ENCODE results near the gene CDC42BPB.

CDC42BPB gene

GRCh38 chr14:102940729-102941362 lies 116.5 kb downstream of the CDC42BPB start:
- Mint-ChIP-seq H3K9me3 (no peaks in the 10 kb centered on the region), H3K36me3 (ENCODE audit: low read depth) (no peaks in the 10 kb centered on the region), H3K4me1 (ENCODE audit: low read depth) (no peaks in the 10 kb centered on the region), H3K4me3 (no peak overlapping the region), H3K27me3 (ENCODE audit: low read depth) (no peaks in the 10 kb centered on the region), H3K27ac (no peak overlapping the region)
- no peak for DNase-seq (ENCODE audit: low spot score)

GRCh38 chr14:102939820-102940561 lies 117.4 kb downstream of the CDC42BPB start:
- Mint-ChIP-seq H3K9me3 (no peaks in the 10 kb centered on the region), H3K4me1 (ENCODE audit: low read depth) (no peaks in the 10 kb centered on the region), H3K36me3 (ENCODE audit: low read depth) (no peaks in the 10 kb centered on the region), H3K27ac (no peak overlapping the region), H3K4me3 (no peak overlapping the region), H3K27me3 (ENCODE audit: low read depth) (no peaks in the 10 kb centered on the region)
- DNase-seq (ENCODE audit: low spot score), result no peak

GRCh38 chr14:102939329-102939728 lies 118.0 kb downstream of the CDC42BPB start:
- Mint-ChIP-seq H3K4me1 (ENCODE audit: low read depth) (no peaks in the 10 kb centered on the region), H3K36me3 (ENCODE audit: low read depth) (no peaks in the 10 kb centered on the region), H3K4me3 (no peak overlapping the region), H3K27me3 (ENCODE audit: low read depth) (no peaks in the 10 kb centered on the region), H3K9me3 (no peaks in the 10 kb centered on the region), H3K27ac (no peak overlapping the region)
- DNase-seq (ENCODE audit: low spot score), result no peak

- DNase-seq (ENCODE audit: low spot score), result no peak
- Mint-ChIP-seq H3K27me3 (ENCODE audit: low read depth) (no peaks in the 10 kb centered on the region), H3K27ac (no peak overlapping the region), H3K36me3 (ENCODE audit: low read depth) (no peaks in the 10 kb centered on the region), H3K4me1 (ENCODE audit: low read depth) (no peaks in the 10 kb centered on the region), H3K4me3 (no peak overlapping the region), H3K9me3 (no peaks in the 10 kb centered on the region)
Observed at GRCh38 chr14:102938191-102938590, 119.2 kb downstream of the CDC42BPB start.

DNA sequence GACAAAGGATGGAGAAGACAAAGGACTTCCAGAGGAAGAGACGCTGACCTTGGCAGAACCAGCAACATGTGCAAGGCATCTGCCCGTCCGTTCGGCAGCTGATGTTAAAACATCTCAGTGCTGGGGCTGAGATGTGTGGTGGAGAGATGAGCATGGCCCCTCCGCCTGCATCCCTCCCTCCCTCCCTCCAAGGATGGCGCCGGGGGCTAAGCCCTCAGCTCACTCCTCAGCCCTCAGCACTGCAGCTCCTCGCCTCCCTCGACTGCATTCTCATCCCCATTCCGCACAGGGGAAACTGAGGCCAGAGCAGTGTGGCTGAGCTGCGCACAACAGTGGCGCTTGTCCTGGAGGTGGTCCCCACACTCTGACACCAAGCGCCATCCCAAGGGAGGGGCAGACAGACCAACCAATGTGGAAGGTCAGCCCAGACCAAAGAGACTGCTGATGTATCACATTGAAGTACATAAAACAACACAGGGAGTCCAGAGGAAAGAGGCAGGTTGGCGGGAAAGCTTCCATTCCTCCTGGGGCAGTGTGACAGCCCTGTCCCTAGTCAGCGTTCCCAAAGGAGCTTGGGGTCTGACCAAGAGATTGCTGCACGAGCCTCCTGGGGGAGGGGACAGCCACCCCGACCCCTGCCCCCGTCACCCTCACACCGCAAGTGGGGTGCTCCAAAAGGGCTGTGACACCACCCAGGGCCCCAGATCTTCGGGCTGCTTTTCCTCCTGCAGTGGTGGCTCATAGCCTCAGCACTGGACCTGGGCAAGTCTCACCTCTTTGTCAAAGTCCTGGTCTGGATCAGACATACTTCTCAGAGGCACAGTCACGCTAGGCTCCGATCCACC lies 119.8 kb downstream of the CDC42BPB start:
- no peak for DNase-seq (ENCODE audit: low spot score)
- no peaks in the 10 kb centered on the region for H3K9me3 Mint-ChIP-seq
- no peaks in the 10 kb centered on the region for H3K36me3 Mint-ChIP-seq (ENCODE audit: low read depth)
- H3K27ac Mint-ChIP-seq, result no peak overlapping the region
- H3K4me3 Mint-ChIP-seq, result no peak overlapping the region
- no peaks in the 10 kb centered on the region for H3K27me3 Mint-ChIP-seq (ENCODE audit: low read depth)
- no peaks in the 10 kb centered on the region for H3K4me1 Mint-ChIP-seq (ENCODE audit: low read depth)

- no peaks in the 10 kb centered on the region for H3K9me3 Mint-ChIP-seq
- H3K27ac Mint-ChIP-seq, result no peak overlapping the region
- DNase-seq (ENCODE audit: low spot score), result no peak
Observed at GRCh38 chr14:102935756-102936155, 121.6 kb downstream of the CDC42BPB start.

DNA sequence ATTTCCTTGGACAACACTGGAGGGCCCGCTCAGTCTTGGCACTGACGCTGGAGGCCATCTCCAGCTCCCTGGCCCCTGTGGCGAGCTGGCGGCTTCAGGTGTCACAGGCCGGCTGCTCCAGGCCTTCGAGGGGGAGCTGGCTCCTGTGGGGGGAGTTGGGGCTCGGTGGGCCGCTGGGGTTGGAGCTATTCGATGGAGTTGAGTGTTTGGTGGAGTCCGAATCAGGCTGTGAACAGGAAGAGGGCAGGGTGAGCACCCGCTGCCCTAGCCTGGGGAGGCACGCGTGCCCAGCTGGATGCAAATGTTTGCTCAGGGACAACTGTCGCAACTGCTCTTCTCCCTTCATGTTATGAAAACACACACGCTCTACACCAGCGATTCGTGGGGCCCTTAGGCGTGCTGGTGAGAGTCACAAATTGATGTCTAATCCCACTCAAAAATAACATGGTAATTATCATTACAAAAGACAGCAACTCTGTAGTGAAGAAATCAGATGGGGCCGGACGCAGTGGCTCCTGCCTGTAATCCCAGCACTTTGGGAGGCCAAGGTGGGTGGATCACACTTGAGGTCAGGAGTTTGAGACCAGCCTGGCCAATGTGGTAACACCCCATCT lies 123.6 kb downstream of the CDC42BPB start:
- no peak overlapping the region for H3K27ac Mint-ChIP-seq
- H3K36me3 Mint-ChIP-seq (ENCODE audit: low read depth), result no peaks in the 10 kb centered on the region
- no peak overlapping the region for H3K4me3 Mint-ChIP-seq
- H3K4me1 Mint-ChIP-seq (ENCODE audit: low read depth), result no peaks in the 10 kb centered on the region
- no peaks in the 10 kb centered on the region for H3K9me3 Mint-ChIP-seq
- H3K27me3 Mint-ChIP-seq (ENCODE audit: low read depth), result peaks cover 17% of the 10 kb centered on the region
- no peak for DNase-seq (ENCODE audit: low spot score)

More at GRCh38 chr14:102935756-102936155, 121.6 kb downstream of the CDC42BPB start:
- Mint-ChIP-seq H3K27me3 (ENCODE audit: low read depth) (peaks cover 12% of the 10 kb centered on the region), H3K4me3 (no peak overlapping the region), H3K36me3 (ENCODE audit: low read depth) (no peaks in the 10 kb centered on the region), H3K4me1 (ENCODE audit: low read depth) (no peaks in the 10 kb centered on the region)

DNA sequence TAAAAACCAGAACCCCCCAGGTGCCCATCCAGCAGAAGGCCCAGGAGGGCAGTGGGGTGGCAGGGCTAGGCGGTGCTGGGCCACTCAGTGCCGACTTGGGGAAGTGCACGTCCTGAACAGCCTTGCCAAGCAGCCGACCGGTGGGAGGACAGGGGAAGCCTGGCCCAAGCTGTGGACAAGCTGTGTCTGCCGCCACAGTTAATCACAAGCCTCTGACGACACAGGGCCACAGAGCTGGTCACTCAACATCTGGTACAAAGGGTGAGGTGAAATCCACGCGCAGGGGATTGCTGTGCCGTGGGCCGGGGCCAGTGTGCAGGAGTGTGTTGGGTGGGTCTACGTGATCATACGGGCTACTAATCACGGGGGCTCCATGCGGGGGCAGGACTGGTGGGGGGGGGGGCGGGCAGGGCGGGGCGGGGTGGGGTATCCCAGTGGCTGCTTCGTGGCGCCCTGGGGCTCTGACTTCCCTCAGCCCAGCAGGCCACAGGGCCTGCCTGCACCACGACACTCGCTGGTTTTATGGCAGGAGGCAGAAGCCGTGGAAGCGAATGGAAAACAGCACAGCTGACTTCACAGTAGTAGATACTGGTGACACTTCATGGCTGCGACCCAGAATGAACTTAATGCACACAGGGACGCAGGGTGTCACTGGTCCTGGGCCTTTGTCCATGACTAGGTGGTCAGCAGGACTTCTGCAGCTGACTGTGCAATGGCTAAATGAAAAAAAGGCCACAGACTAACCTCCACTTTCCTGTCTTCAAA lies 124.7 kb downstream of the CDC42BPB start:
- no peak overlapping the region for H3K4me3 Mint-ChIP-seq
- H3K9me3 Mint-ChIP-seq, result no peaks in the 10 kb centered on the region
- H3K27me3 Mint-ChIP-seq (ENCODE audit: low read depth), result peaks cover 21% of the 10 kb centered on the region
- no peaks in the 10 kb centered on the region for H3K36me3 Mint-ChIP-seq (ENCODE audit: low read depth)
- DNase-seq (ENCODE audit: low spot score), result no peak
- peaks cover 1% of the 10 kb centered on the region for H3K4me1 Mint-ChIP-seq (ENCODE audit: low read depth)
- H3K27ac Mint-ChIP-seq, result no peak overlapping the region

GRCh38 chr14:102931580-102932285 lies 125.6 kb downstream of the CDC42BPB start:
- no peak for DNase-seq (ENCODE audit: low spot score)
- Mint-ChIP-seq H3K27me3 (ENCODE audit: low read depth) (peaks cover 27% of the 10 kb centered on the region), H3K27ac (no peak overlapping the region), H3K9me3 (no peaks in the 10 kb centered on the region), H3K4me1 (ENCODE audit: low read depth) (peaks cover 1% of the 10 kb centered on the region), H3K4me3 (no peak overlapping the region), H3K36me3 (ENCODE audit: low read depth) (no peaks in the 10 kb centered on the region)

DNA sequence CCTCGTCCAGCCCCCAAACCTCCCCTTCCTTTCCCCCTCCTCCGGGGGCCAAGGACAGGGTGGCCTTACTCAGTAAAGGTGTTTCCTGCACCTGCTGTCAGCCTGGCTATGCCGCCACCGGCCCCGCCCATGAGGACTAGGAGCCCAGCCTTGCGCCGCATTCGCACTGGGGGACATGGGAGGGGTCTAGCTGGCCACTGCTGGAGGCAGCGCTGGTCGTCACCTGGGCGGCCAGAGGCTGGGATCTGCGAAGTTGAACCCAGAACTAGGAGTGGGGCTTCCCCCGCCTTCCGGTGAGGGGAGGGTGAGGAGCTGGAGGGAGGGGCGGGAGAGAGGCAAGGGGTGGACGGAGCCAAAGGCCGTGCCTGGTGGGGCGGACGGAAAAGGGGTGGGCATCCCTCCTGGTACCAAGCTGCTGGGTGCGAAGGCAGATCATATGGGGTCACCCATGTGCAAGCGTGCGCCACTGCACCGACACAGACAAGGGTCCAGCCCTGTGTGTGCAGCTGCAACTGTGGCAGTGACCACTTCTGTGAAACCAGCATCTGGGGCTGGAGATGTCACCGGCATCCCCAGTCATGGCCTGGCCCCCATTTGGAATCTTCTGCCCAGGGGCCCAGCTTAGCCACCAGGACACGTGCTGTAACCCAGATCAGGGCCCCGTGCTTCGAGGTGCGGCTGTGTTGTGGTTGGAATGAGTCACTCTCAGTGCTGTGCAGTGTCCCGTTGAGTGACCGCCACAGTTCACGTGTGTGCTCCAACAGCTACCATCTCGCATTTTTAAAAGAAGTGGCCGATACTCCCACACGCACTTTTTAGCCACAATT lies 126.4 kb downstream of the CDC42BPB start:
- Mint-ChIP-seq H3K27me3 (ENCODE audit: low read depth) (peaks cover 33% of the 10 kb centered on the region), H3K4me1 (ENCODE audit: low read depth) (peaks cover 1% of the 10 kb centered on the region), H3K36me3 (ENCODE audit: low read depth) (no peaks in the 10 kb centered on the region), H3K9me3 (no peaks in the 10 kb centered on the region), H3K4me3 (no peak overlapping the region), H3K27ac (no peak overlapping the region)
- DNase-seq (ENCODE audit: low spot score), result no peak

DNA sequence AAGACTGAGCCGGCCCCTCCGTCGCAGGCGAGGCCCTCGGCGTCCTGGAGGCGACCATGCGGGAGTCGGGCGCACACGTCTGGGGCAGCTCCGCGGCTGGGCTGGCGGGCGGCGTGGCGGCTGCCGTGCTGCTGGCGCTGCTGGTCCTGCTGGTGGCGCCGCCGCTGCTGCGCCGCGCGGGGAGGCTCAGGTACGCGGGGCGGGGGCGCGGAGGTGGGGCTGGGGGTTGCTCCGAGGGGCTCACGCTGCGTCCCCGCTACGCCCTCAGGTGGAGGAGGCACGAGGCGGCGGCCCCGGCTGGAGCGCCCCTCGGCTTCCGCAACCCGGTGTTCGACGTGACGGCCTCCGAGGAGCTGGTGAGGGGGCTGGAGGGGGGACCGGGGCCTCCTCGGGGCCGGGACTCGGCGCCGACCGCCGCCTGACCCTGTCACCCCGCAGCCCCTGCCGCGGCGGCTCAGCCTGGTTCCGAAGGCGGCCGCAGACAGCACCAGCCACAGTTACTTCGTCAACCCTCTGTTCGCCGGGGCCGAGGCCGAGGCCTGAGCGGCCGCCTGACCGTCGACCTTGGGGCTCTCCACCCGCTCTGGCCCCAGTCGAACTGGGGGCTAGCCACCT lies 127.1 kb downstream of the CDC42BPB start:
- Mint-ChIP-seq H3K4me3 (no peak overlapping the region), H3K27me3 (ENCODE audit: low read depth) (peaks cover 39% of the 10 kb centered on the region), H3K36me3 (ENCODE audit: low read depth) (no peaks in the 10 kb centered on the region), H3K27ac (no peak overlapping the region), H3K4me1 (ENCODE audit: low read depth) (peaks cover 1% of the 10 kb centered on the region), H3K9me3 (no peaks in the 10 kb centered on the region)
- no peak for DNase-seq (ENCODE audit: low spot score)

Data from T-helper 2 cell treated with Interferon-gamma antibody and Interleukin-4, amounts not matched to agents 5 μg/mL and 100 μg/mL, for 36 hours (primary cell).